Sigmoid colon (tissue), 7 donors: ENCODE measurements around the gene TMEM229B. TPM values are rescaled to one million over a fixed set of nuclear protein-coding genes. Genes with fewer than 3 reads are reported as not detected.

Source experiments
- DNase-seq: peaks from one replicate; pipeline ENCODE4 v3.0.0-alpha.2; 2019
- H3K27ac ChIP-seq, 4 donors: fragments of 200-600 bp; sonication (generic); one replicate each; pipeline ENCODE4 v1.5.1; 2016 to 2019; ENCODE audit warnings: mild to moderate bottlenecking in 1 of 4
- H3K27me3 ChIP-seq, 3 donors: fragments of 200-600 bp; sonication (generic); one replicate each; pipeline ENCODE4 v1.5.1; 2019; ENCODE audit warnings: mild to moderate bottlenecking in 1 of 3
- H3K36me3 ChIP-seq, 4 donors: fragments of 200-600 bp; sonication (generic); one replicate each; pipeline ENCODE4 v1.5.1; 2016 to 2019
- H3K4me1 ChIP-seq, 4 donors: fragments of 200-600 bp; sonication (generic); one replicate each; pipeline ENCODE4 v1.5.1; 2017 to 2019
- H3K4me3 ChIP-seq, 4 donors: fragments of 200-600 bp; sonication (generic); one replicate each; pipeline ENCODE4 v1.5.1; 2017 to 2019; ENCODE audit warnings: mild to moderate bottlenecking in 2 of 4, moderate library complexity in 1 of 4
- H3K9me3 ChIP-seq, 4 donors: fragments of 200-600 bp in 3 of 4; sonication (generic) in 3 of 4; one replicate each; pipeline versions ENCODE4 v1.5.1 to v1.6.1; 2013 to 2019
- EP300 ChIP-seq, 4 donors: sonication (generic); formaldehyde crosslinking; IDR thresholded peaks; one replicate each; pipeline ENCODE4 v1.6.1; 2017; ENCODE audit warnings: antibody characterized with exemption in 4 of 4
- POLR2A ChIP-seq, 2 donors: fragments of 450-650 bp; IDR thresholded peaks; one replicate each; pipeline ENCODE4 v1.6.1; 2016; ENCODE audit warnings: antibody characterized with exemption in 2 of 2, mild to moderate bottlenecking in 2 of 2, moderate library complexity in 2 of 2
- POLR2AphosphoS5 ChIP-seq, 4 donors: sonication (generic); formaldehyde crosslinking; IDR thresholded peaks; one replicate each; pipeline ENCODE4 v1.6.1; 2017; ENCODE audit warnings: antibody characterized with exemption in 4 of 4
- WGBS, 2 donors: extraction: QIAGEN DNeasy Blood & Tissue Kit; methylation state at CpG; one replicate each; pipeline ENCODE4 v1.1.7; 2013; 5-methylcytosine and 5-hydroxymethylcytosine counted together
- intact Hi-C: fragments of 100-400 bp; cut with DNase I; formaldehyde crosslinking; loops from one replicate; pipeline ENCODE4 v1.15.1; 2023
- polyA plus RNA-seq, 3 donors: library from polyadenylated mRNA; stranded (reverse); fragments of 200-250 nt; gene quantifications; one replicate each; pipeline ENCODE4 v1.2.3, GENCODE V29; 2013
- total RNA-seq, 4 donors: library from RNA; depleted of rRNA; stranded (reverse); fragments of >200 nt; gene quantifications; one replicate each; pipeline ENCODE4 v1.1.0, GENCODE V29; 2016
- TF ChIP-seq, protein P1 (sequence below), 4 experiments: fragments of 450-650 bp in 3 of 4; fragments of 200-600 bp in 1 of 4; IDR thresholded peaks; one replicate each; pipeline ENCODE4 v1.5.1; 2016 to 2019; ENCODE audit warnings: antibody characterized with exemption in 4 of 4, mild to moderate bottlenecking in 3 of 4, moderate library complexity in 2 of 4
- donor health status: healthy with polysubstance abuse.
- donor health status: Bipolar disorder and iron deficiency.
- donor health status: healthy.

The TMEM229B gene
- total and polyA plus RNA-seq, 7 donors = 1.2 to 16.4 (median 6.1) TPM

DNA sequence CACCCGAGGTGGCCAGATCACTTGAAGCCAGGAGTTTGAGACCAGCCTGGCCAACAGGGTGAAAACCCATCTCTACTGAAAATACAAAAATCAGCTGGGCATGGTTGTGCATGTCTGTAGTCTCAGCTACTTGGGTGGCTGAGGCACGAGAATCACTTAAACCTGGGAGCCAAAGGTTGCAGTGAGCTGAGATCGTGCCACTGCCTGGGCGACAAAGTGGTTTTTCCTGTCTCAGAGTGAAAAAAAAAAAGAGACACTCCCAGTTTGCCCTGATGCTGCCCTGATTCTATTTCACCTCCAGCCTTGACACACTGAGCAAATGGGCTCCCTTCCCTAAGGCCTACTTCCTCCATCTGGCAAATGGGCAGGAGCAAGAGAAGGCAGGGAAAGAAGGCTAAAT lies 48.0 kb downstream of the TMEM229B start:
- Histone ChIP-seq H3K36me3 (no peaks in the 10 kb centered on the region), H3K27me3 (no peaks in the 10 kb centered on the region), H3K9me3 (no peaks in the 10 kb centered on the region), H3K27ac (no peak overlapping the region), H3K4me1 (peaks cover 0 to 27% (median 17%) of the 10 kb centered on the region in 4 donors), H3K4me3 (no peak overlapping the region)
- DNase-seq = no peak
- intact Hi-C loops = loop anchor here (5.0 kb wide), 1 partner anchor 77 kb away; no protein-coding TSS in a partner anchor
- WGBS, 2 donors = 18 to 61% methylated on average over 4 of the region's 4 CpGs
- no peak for TF ChIP-seq POLR2A (IDR thresholded peaks at IDR 0.05)

DNA sequence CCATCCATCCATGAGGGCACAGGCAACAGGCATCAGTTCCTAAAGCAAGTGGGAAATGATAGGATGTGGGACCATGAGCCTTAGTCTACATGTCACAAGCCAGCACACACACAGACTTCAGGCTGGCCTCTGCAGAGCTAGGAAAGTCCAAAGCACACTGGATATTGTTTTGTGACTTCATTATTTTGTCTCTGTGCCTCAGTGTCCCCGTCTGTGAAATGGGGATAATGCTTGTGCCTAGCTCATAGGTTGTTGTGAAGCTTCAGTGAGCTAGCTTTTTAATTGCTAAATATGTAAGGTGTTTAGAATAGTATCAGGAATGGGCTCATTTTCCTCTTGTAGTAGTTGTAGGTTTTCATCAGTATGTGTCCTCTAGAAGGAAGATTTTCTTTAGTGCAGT lies 49.6 kb downstream of the TMEM229B start:
- Histone ChIP-seq H3K9me3 (no peaks in the 10 kb centered on the region), H3K4me3 (no peak overlapping the region), H3K4me1 (peaks cover 0 to 20% (median 14%) of the 10 kb centered on the region in 4 donors), H3K27ac (no peak overlapping the region), H3K36me3 (no peaks in the 10 kb centered on the region), H3K27me3 (no peaks in the 10 kb centered on the region)
- intact Hi-C loops = no loop called here
- no peak for DNase-seq
- WGBS, 2 donors = 89 to 90% methylated on average over 1 of the region's 1 CpG
- TF ChIP-seq, protein P1, sequence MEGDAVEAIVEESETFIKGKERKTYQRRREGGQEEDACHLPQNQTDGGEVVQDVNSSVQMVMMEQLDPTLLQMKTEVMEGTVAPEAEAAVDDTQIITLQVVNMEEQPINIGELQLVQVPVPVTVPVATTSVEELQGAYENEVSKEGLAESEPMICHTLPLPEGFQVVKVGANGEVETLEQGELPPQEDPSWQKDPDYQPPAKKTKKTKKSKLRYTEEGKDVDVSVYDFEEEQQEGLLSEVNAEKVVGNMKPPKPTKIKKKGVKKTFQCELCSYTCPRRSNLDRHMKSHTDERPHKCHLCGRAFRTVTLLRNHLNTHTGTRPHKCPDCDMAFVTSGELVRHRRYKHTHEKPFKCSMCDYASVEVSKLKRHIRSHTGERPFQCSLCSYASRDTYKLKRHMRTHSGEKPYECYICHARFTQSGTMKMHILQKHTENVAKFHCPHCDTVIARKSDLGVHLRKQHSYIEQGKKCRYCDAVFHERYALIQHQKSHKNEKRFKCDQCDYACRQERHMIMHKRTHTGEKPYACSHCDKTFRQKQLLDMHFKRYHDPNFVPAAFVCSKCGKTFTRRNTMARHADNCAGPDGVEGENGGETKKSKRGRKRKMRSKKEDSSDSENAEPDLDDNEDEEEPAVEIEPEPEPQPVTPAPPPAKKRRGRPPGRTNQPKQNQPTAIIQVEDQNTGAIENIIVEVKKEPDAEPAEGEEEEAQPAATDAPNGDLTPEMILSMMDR (IDR thresholded peaks at IDR 0.05) = no peak
- TF ChIP-seq EP300 (IDR thresholded peaks at IDR 0.05) (no peak), POLR2AphosphoS5 (IDR thresholded peaks at IDR 0.05) (no peak), POLR2A (IDR thresholded peaks at IDR 0.05) (no peak)

DNA sequence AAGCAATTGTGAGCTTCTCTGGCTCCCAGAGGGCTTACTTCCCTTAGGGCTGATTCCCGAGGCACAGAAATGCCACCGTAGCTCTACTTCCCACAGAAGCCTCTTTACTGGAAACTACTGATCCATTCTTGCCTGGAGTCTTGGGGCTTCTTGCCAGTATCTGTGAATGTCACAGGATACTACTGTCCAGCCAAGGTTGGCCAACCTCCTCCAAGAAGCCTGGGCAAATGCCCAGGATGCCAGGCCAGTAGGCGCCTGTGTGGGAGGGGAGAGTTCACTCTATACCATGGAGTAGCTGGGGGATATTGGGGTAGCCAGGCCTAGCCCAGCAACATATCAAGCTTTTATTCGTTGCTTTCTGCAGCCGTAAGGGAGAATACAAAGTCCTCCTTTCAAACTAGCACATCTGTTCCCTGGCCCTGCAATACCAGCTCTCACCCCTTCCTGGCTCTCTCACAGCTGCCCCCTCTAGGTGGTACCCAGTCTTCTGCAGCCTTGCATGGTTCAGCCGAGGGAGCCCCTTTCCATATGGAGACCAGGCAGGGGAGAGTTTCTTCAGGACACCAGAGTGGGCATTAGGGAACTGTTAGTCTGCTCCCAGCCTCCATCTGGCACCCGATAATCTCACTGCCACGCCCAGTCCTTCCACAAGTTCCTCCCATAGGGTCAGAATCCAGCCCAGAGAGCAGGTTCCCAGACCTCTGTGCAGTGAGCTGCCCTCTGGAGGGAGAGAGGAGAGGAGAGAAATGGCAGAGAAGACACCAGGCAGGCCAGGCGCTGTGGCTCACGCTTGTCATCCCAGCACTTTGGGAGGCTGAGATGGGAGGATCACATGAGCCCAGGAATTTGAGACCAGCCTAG lies 52.3 kb downstream of the TMEM229B start:
- H3K27me3 ChIP-seq = no peaks in the 10 kb centered on the region
- H3K4me1 ChIP-seq = peaks cover 0 to 36% (median 30%) of the 10 kb centered on the region in 4 donors
- intact Hi-C loops = no loop called here
- H3K27ac ChIP-seq = peak overlapping the region in 2 of 4 donors; percentile 17 to 38
- no peaks in the 10 kb centered on the region for H3K9me3 ChIP-seq
- DNase-seq = peak; percentile 68
- H3K4me3 ChIP-seq = no peak overlapping the region
- WGBS, 2 donors = 75 to 92% methylated on average over 10 of the region's 10 CpGs
- no peaks in the 10 kb centered on the region for H3K36me3 ChIP-seq
- no peak for TF ChIP-seq POLR2A (IDR thresholded peaks at IDR 0.05)
- TF ChIP-seq, protein P1 (IDR thresholded peaks at IDR 0.05) = no peak
- TF ChIP-seq POLR2AphosphoS5 (IDR thresholded peaks at IDR 0.05) = no peak
- TF ChIP-seq EP300 (IDR thresholded peaks at IDR 0.05) = no peak

DNA sequence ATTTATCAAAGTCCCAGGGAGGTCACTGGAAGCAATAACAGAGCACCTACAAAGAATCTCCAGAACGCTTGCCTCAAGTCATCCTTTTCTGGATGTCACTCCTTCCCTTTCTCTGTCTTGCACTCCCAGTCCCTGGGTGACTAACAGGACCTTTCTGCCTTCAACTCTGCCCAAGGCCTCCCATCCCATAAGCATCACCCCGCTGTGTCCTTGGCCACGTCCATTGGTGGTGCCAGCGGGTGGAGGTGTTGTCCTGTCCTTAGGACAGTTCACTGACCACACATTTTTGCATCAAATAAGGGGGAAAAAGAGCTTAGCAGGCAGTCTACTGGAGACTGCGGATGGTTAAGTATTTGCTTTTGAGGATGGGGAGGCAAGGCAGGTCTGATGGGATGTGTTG lies 52.9 kb downstream of the TMEM229B start:
- Histone ChIP-seq H3K9me3 (no peaks in the 10 kb centered on the region), H3K36me3 (no peaks in the 10 kb centered on the region), H3K4me1 (peaks cover 0 to 36% (median 30%) of the 10 kb centered on the region in 4 donors), H3K27ac (peak overlapping the region in 2 of 4 donors; percentile 17 to 38), H3K27me3 (no peaks in the 10 kb centered on the region), H3K4me3 (no peak overlapping the region)
- TF ChIP-seq, protein P1 (IDR thresholded peaks at IDR 0.05) = no peak
- TF ChIP-seq EP300 (IDR thresholded peaks at IDR 0.05) (no peak), POLR2A (IDR thresholded peaks at IDR 0.05) (no peak), POLR2AphosphoS5 (IDR thresholded peaks at IDR 0.05) (no peak)
- peak; percentile 43 for DNase-seq
- 93 to 95% methylated on average over 5 of the region's 5 CpGs for WGBS, 2 donors
- intact Hi-C loops = no loop called here

DNA sequence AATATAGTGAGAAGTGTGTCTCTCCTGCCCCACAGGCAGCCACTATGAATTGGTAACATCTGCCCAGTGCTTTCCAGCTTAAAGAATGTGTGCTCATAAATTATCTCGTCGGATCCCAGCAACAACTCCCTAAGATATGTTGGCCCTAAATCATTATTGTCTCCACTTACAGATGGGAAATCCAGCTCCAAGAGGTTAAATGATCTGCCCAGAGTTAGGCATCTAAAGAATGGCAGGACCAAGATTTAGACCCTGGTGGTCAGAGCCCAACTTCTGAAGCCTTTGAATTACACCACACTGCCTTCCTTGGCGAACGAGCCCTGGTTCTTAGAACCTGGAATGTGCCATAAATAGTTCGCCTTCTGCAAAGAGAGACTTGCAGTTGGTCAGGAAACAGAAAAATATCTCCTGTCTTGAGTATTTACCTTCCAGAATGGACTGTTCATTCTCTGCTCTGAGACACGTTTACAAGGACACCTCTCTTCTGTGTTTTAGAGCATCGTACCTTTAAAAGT lies 56.4 kb downstream of the TMEM229B start:
- 70 to 76% methylated on average over 7 of the region's 7 CpGs for WGBS, 2 donors
- Histone ChIP-seq H3K36me3 (no peaks in the 10 kb centered on the region), H3K4me1 (peaks cover 0 to 44% (median 28%) of the 10 kb centered on the region in 4 donors), H3K4me3 (no peak overlapping the region), H3K9me3 (no peaks in the 10 kb centered on the region), H3K27ac (peak overlapping the region in 3 of 4 donors; percentile 64 to 71 (median 70)), H3K27me3 (no peaks in the 10 kb centered on the region)
- intact Hi-C loops = no loop called here
- DNase-seq = peak; percentile 7
- TF ChIP-seq, protein P1 (IDR thresholded peaks at IDR 0.05) = no peak
- TF ChIP-seq POLR2A (IDR thresholded peaks at IDR 0.05) (no peak), EP300 (IDR thresholded peaks at IDR 0.05) (peak in 2 of 4 donors; percentile 41 to 78), POLR2AphosphoS5 (IDR thresholded peaks at IDR 0.05) (peak; percentile 46 to 90 (median 78))
